HFFc6 (cell line): Measurements from ENCODE around the gene CASK. TPM values are rescaled to one million over a fixed set of nuclear protein-coding genes. Genes with fewer than 3 reads are reported as not detected.

Experiments
- DNase-seq: peaks from one replicate; pipeline ENCODE4 v3.0.0-alpha.2; 2018
- H3K27ac Mint-ChIP-seq: 2 replicates; pipeline ENCODE4 v1.8.0; 2020; ENCODE audit warnings: mild to moderate bottlenecking, mixed read lengths
- H3K27me3 Mint-ChIP-seq: 2 replicates; pipeline ENCODE4 v1.8.0; 2021; ENCODE audit warnings: mild to moderate bottlenecking, moderate library complexity, mixed read lengths; ENCODE audit not compliant: insufficient read depth
- H3K36me3 Mint-ChIP-seq: 2 replicates; pipeline ENCODE4 v1.8.0; 2021; ENCODE audit warnings: low read depth, mixed read lengths
- H3K4me1 Mint-ChIP-seq: 2 replicates; pipeline ENCODE4 v1.8.0; 2020; ENCODE audit warnings: low read depth, mixed read lengths
- H3K4me3 Mint-ChIP-seq: 2 replicates; pipeline ENCODE4 v1.8.0; 2020; ENCODE audit warnings: mild to moderate bottlenecking, moderate library complexity, mixed read lengths
- H3K9me3 Mint-ChIP-seq: 2 replicates; pipeline ENCODE4 v1.8.0; 2020; ENCODE audit warnings: mild to moderate bottlenecking, mixed read lengths
- CTCF ChIP-seq: fragments of 200-600 bp; sonication (generic); IDR thresholded peaks from 2 replicates; pipeline ENCODE4 v1.5.0; 2021; ENCODE audit warnings: antibody characterized with exemption, mild to moderate bottlenecking
- total RNA-seq, 6 experiments: library from RNA; stranded (reverse); fragmentation: NEBNext Ultra II Directional; extraction: Animal tissue kit (Norgen Biotek cat#: 25700); gene quantifications; 2 replicates in 1 of 6; 3 replicates in 5 of 6; pipeline ENCODE4 v1.2.3, GENCODE V29; 2021

Gene CASK
- total RNA-seq, 6 experiments from 2014 or later = 34.7 to 37.1 (median 35.4) TPM

GRCh38 chrX:41688835-41689234 is 234.5 kb downstream of the CASK start, which contains the start of gene GPR34:
GPR34 (plus strand) TSS chrX:41688973; CDS start chrX:41695634, 6,661 bp downstream.
- no peak for TF ChIP-seq CTCF
- Mint-ChIP-seq H3K9me3 (no peaks in the 10 kb centered on the region), H3K4me3 (no peak within 1 kb of the TSS), H3K4me1 (peaks cover 5% of the 10 kb centered on the region; the same call in 1 of the 2 replicates), H3K36me3 (no peaks in the 10 kb centered on the region), H3K27ac (no peak within 1 kb of the TSS), H3K27me3 (no peaks in the 10 kb centered on the region)
- DNase-seq = no peak

GRCh38 chrX:41688156-41688555 is 235.2 kb downstream of the CASK start:
- peaks cover 5% of the 10 kb centered on the region; the same call in 1 of the 2 replicates for H3K4me1 Mint-ChIP-seq
- no peaks in the 10 kb centered on the region for H3K27me3 Mint-ChIP-seq
- H3K36me3 Mint-ChIP-seq = no peaks in the 10 kb centered on the region
- H3K9me3 Mint-ChIP-seq = no peaks in the 10 kb centered on the region
- no peak overlapping the region for H3K4me3 Mint-ChIP-seq
- no peak overlapping the region for H3K27ac Mint-ChIP-seq
- DNase-seq = no peak
- TF ChIP-seq CTCF = no peak

- no peak overlapping the region for H3K27ac Mint-ChIP-seq
- no peak overlapping the region for H3K4me3 Mint-ChIP-seq
- no peaks in the 10 kb centered on the region for H3K4me1 Mint-ChIP-seq
- H3K9me3 Mint-ChIP-seq = no peaks in the 10 kb centered on the region
- no peaks in the 10 kb centered on the region for H3K36me3 Mint-ChIP-seq
- DNase-seq = no peak
- TF ChIP-seq CTCF = no peak
- no peaks in the 10 kb centered on the region for H3K27me3 Mint-ChIP-seq
These were observed 236.6 kb downstream of the CASK start for GRCh38 chrX:41686788-41687187.

- Mint-ChIP-seq H3K4me3 (no peak overlapping the region), H3K27ac (no peak overlapping the region), H3K4me1 (no peaks in the 10 kb centered on the region), H3K27me3 (no peaks in the 10 kb centered on the region), H3K36me3 (no peaks in the 10 kb centered on the region), H3K9me3 (no peaks in the 10 kb centered on the region)
- no peak for TF ChIP-seq CTCF
- DNase-seq = no peak
These were observed 238.4 kb downstream of the CASK start for GRCh38 chrX:41684940-41685339.

GRCh38 chrX:41684138-41684537 is 239.2 kb downstream of the CASK start:
- H3K4me3 Mint-ChIP-seq = no peak overlapping the region
- TF ChIP-seq CTCF = no peak
- no peak overlapping the region for H3K27ac Mint-ChIP-seq
- H3K9me3 Mint-ChIP-seq = no peaks in the 10 kb centered on the region
- no peaks in the 10 kb centered on the region for H3K36me3 Mint-ChIP-seq
- DNase-seq = no peak
- H3K4me1 Mint-ChIP-seq = no peaks in the 10 kb centered on the region
- H3K27me3 Mint-ChIP-seq = no peaks in the 10 kb centered on the region
